SIG-M5 treated with dmso at 0.1 percent for 504 hours (cell line): ENCODE results near the gene FAM204A.

Experiments
- DNase-seq: peaks from one replicate; lab custom pipeline; 2025; ENCODE audit not compliant: unreplicated experiment; lab: John Stamatoyannopoulos, UW

Gene FAM204A

GRCh38 chr10:118286051-118286838 lies 55.9 kb downstream of the FAM204A start:
- no peak for DNase-seq

- no peak for DNase-seq
Observed at GRCh38 chr10:118282670-118283069, 59.5 kb downstream of the FAM204A start.

GRCh38 chr10:118278649-118279048 lies 63.5 kb downstream of the FAM204A start:
- peak; percentile 2 for DNase-seq

- no peak for DNase-seq
Observed at GRCh38 chr10:118277871-118278270, 64.3 kb downstream of the FAM204A start.

GRCh38 chr10:118276727-118277126 lies 65.4 kb downstream of the FAM204A start:
- DNase-seq: no peak

- no peak for DNase-seq
Observed at GRCh38 chr10:118276204-118276603, 65.9 kb downstream of the FAM204A start.

- no peak for DNase-seq
Observed at GRCh38 chr10:118273662-118274061, 68.5 kb downstream of the FAM204A start.

- no peak for DNase-seq
Observed at GRCh38 chr10:118272767-118273166, 69.4 kb downstream of the FAM204A start.

GRCh38 chr10:118272149-118272721 lies 69.9 kb downstream of the FAM204A start:
- no peak for DNase-seq

- no peak for DNase-seq
Observed at GRCh38 chr10:118271671-118272070, 70.5 kb downstream of the FAM204A start.

GRCh38 chr10:118266098-118266748 lies 75.9 kb downstream of the FAM204A start:
- DNase-seq: no peak

- DNase-seq: no peak
Observed at GRCh38 chr10:118264838-118265470, 77.2 kb downstream of the FAM204A start.

- no peak for DNase-seq
Observed at GRCh38 chr10:118264252-118264651, 77.9 kb downstream of the FAM204A start.

- no peak for DNase-seq
Observed at GRCh38 chr10:118262538-118262937, 79.6 kb downstream of the FAM204A start.

GRCh38 chr10:118259288-118259906 lies 82.7 kb downstream of the FAM204A start:
- peak; percentile 2 for DNase-seq

- no peak for DNase-seq
Observed at GRCh38 chr10:118258285-118258684, 83.8 kb downstream of the FAM204A start.

GRCh38 chr10:118256825-118257570 lies 85.1 kb downstream of the FAM204A start:
- no peak for DNase-seq

GRCh38 chr10:118256209-118256608 lies 85.9 kb downstream of the FAM204A start:
- no peak for DNase-seq

- DNase-seq: no peak
Observed at GRCh38 chr10:118255355-118255754, 86.8 kb downstream of the FAM204A start.

GRCh38 chr10:118254654-118255053 lies 87.5 kb downstream of the FAM204A start:
- DNase-seq: no peak

- DNase-seq: no peak
Observed at GRCh38 chr10:118253397-118253796, 88.7 kb downstream of the FAM204A start.
